ENCODE results near the gene KRT27.
"Not testable (repeated sequence)": the region's sequence is repeated elsewhere in the genome, so short reads cannot be mapped to it uniquely, and the experiment has no call there.

KRT27 gene, protein sequence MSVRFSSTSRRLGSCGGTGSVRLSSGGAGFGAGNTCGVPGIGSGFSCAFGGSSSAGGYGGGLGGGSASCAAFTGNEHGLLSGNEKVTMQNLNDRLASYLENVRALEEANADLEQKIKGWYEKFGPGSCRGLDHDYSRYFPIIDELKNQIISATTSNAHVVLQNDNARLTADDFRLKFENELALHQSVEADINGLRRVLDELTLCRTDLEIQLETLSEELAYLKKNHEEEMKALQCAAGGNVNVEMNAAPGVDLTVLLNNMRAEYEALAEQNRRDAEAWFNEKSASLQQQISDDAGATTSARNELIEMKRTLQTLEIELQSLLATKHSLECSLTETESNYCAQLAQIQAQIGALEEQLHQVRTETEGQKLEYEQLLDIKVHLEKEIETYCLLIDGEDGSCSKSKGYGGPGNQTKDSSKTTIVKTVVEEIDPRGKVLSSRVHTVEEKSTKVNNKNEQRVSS

DNA sequence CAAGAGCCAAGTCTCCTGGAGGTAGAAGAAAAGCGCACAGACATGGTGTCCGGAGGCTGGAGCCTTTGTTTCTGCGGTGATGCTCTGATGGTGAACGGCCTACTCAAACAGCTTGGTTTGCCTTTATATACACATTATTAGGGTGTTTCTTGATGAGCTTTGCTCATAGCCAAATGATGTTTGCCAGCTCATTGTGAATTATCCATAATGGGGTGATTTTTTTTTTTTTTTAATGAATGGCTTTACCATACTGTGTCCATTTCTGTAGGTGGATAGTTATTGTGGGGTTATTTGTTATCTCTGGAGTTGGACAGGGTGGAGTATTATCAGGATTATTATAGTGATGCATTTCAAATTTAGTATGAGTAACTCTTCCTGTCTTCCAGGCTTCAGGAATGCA is at the start of gene KRT27:
Gene KRT27 (minus strand): TSS at position 101 of the 400 bp plus-strand sequence. CDS start 57 bp downstream, at position 44.
- no peak for DNase-seq (ENCODE audit: low spot score)

DNA sequence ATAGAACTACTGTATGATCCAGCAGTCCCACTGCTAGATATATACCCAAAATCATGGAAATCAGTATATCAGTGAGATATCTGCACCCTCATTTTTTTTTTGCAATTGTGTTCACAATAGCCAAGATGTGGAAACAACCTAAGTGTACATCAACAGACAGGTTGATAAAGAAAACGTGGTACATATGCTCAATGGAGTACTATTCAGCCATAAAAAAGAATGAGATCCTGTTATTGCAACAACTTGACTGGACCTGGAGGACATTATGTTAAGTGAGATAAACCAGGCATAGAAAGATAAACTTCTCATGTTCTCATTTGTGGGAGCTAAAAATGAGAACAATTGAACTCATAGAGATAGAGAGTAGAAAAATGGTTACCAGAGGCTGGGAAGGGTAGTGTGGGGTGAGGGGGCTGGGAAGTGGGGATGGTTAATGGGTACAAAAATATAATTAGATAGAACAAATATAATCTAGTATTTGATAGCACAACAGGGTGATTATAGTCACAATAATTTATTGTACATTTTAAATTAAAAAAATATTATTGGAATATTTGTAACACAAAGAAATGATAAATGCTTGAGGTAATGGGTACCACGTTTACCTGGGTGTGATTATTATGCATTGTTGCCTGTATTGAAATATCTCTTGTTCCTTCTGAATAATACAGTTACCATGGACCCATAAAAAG is 47.9 kb upstream of the KRT27 start:
- no peak for DNase-seq (ENCODE audit: low spot score)

DNA sequence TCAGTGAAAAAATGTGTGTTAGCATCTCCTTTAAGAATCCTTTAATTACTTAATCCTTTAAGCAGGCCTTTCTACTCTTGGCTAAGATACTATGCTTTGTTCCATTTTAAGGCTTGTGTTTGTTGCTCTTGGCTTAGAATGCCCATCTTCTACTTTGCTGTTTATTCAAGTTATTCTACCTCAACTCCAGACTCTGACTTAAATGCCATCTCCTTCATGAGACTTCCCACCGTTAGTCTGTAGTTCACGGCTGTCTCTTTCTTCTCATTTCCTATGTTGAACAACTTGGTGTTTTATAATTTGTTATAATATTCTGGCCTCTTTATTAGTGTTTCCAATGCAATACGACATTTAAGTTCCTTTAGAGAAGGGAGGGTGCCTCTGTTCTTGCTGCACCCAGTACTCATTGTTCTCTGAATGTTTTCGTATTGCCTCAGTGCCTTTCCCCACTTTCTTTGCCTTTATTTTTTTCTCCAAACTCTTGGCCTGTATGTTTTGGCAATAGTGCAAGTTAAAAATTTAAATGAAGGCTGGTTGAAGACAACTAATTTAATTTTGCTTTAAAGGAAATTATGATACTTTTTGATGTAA is 46.2 kb upstream of the KRT27 start:
- no peak for DNase-seq (ENCODE audit: low spot score)

DNA sequence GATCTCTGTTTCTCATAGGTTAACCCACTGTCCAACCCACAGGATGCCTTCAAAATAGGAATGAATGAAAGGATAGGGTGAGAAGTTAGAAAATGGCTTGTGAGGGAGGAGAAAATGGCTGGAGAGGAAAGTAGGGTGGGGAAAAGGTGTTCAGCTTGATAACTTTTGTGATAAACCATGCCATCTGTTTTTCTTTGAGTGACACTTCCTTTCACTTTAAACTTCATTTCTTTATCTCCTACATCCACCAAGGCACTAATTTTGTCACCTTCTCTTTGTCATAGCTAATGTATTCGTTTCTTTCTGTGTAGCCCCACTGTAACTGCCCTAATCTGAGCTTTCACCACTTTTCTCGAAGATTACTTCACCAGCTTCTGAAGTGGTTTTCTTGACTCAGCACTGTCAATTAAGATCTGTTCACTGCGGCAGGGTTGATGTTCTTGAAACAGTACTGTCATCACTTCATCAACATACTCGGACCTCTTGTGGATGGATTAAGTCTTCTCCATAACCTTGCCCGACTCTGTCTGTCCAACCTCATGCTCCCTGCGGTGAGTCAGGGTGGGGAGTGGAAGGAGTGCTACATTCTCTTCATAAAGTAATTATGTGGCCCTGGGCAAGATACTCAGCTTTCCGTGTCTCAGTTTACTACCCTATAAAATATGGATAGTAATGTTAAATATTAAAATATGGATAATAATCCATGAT is 45.5 kb upstream of the KRT27 start:
- DNase-seq (ENCODE audit: low spot score), result peak; percentile 37

- DNase-seq (ENCODE audit: low spot score), result no peak
Observed at GRCh38 chr17:40825599-40825998, 43.2 kb upstream of the KRT27 start.

GRCh38 chr17:40824015-40824832 is 41.9 kb upstream of the KRT27 start:
- no peak for DNase-seq (ENCODE audit: low spot score)

DNA sequence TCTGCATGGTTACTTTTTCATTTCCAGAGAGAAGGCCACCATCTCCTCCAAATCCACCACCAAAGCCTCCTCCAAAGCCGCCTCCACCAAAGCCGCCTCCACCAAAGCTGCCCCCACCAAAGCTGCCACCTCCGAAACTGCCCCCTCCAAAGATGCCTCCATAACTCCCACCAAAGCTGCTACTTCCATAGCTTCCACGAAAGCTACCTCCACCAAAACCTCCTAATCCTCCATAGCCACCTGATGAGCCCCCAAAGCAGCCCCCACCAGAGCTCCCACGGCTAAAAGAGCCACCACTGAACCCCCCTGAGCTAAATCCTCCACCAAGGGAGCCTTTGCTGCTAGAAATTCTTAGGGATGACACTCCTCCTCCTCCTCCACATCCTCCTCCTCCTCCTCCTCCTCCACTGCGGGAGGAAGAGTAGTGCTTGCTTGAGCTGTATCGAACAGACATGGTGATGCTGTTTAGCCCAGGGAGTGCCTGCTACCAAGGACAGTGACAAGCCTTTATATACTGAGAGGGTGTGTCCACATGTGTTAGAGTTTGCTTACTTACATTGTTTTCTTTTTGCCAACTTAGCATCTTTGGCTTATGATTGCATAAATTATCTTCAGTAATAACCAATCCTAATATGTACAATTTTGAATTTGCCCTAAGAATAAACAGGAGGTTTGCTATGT is 39.9 kb upstream of the KRT27 start, which contains the start of gene KRT10:
Gene KRT10 (minus strand): TSS at position 483 of the 681 bp plus-strand sequence. CDS start 29 bp downstream, at position 454.
- no peak for DNase-seq (ENCODE audit: low spot score)

DNA sequence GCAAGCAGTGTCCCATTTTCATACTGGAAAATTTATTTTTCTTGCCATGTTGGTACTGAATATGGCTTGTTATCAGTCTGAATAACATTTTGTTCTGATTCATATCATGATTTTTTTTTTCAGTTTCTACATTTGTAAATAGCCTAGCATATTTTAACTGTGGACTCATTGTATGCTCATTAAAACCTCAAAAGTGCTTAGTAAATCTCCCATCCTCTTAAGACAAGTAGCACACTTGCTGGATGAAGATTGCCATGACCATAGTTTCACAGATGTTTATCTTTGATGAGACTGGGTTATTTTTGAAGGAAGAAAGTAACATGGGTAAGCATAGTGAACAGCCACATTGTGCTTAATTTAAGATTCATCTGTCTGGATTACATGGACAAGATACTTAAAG is 39.2 kb upstream of the KRT27 start:
- no peak for DNase-seq (ENCODE audit: low spot score)

GRCh38 chr17:40820228-40820838 is 38.0 kb upstream of the KRT27 start:
- DNase-seq (ENCODE audit: low spot score), result no peak

DNA sequence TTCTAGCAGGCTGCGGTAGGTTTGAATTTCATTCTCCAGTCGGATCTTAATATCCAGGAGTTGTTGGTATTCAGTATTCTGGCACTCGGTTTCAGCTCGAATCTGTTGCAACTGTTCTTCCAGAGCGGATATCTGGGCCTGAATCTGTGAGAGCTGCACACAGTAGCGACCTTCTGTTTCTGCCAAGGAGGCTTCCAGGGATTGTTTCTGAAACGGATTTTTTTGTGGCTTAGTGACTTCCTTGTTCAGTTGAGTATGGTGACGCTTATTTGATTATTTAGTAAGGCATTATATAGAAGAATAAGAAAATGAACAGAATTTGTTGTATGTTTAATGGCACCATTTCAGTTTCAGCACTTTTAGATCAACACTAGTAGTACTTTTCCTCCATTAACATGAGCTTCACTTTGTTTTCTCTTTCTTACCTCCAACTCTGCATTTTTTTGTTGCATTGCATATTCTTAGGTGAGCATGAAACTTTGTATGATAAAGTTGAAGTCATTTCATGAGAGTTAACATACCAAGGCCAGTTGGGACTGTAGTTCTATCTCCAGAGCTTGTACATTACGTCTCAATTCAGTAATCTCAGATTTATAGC is 37.3 kb upstream of the KRT27 start:
- DNase-seq (ENCODE audit: low spot score), result no peak

- DNase-seq (ENCODE audit: low spot score), result peak; percentile 92
Observed at GRCh38 chr17:40818733-40819527, 36.6 kb upstream of the KRT27 start.

- DNase-seq (ENCODE audit: low spot score), result no peak
Observed at GRCh38 chr17:40818343-40818732, 36.0 kb upstream of the KRT27 start.

DNA sequence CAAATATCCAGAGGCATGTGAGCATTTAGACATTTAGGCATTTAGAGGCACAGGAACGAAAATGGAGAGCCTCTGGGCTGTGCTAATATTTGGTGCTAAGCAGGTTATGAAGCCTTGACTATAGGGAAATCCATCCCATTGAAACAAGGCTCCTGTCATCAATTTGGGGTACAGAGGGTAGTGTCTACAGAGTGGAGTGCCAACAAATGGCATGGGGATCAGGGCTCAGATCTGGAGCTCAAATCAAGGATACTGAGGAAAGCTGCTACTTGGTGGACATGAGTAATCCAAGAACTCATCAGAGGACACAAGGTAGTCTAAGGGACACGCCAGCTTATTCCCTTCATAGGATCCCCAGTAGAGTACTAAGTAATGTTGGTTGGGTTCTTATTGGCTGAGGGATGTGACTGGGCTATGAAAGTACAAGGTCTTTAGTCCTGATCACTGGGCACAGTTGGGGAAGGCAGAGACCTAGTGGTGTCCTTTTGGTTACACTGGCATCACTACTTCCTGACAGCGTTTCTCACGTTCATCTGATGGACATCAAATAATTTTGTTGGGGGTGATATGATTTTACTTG is 34.8 kb upstream of the KRT27 start:
- DNase-seq (ENCODE audit: low spot score), result no peak

DNA sequence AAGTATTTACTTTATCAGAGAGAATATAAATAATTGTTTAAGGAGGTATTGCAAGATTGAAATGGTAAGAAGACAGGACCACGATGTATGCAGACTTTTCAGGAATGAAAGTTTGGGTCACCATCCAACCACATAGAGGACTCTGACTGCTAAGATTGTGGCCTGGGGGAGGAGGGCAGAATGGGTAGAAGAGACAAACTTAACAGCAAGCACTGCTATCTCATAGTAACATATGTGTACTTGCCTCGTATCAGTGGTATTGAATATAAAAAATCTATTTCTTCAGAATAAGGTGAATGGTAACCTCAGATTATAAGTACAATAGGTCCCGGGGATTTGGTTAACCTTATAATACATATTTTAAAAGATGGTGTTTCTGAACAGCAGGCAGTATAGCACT is 34.2 kb upstream of the KRT27 start:
- DNase-seq (ENCODE audit: low spot score), result no peak

GRCh38 chr17:40815381-40815780 is 33.0 kb upstream of the KRT27 start:
- DNase-seq (ENCODE audit: low spot score), result no peak

DNA sequence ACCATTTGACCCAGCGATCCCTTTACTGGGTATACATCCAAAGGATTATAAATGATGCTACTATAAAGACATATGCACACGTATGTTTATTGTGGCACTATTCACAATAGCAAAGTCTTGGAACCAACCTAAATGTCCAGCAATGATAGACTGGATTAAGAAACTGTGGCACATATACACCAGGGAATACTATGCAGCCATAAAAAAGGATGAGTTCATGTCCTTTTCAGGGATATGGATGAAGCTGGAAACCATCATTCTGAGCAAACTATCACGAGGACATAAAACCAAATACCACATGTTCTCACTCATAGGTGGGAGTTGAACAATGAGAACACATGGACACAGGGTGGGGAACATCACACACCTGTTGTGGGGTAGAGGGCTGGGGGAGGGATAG is 32.3 kb upstream of the KRT27 start:
- DNase-seq (ENCODE audit: low spot score), result not testable (repeated sequence)

DNA sequence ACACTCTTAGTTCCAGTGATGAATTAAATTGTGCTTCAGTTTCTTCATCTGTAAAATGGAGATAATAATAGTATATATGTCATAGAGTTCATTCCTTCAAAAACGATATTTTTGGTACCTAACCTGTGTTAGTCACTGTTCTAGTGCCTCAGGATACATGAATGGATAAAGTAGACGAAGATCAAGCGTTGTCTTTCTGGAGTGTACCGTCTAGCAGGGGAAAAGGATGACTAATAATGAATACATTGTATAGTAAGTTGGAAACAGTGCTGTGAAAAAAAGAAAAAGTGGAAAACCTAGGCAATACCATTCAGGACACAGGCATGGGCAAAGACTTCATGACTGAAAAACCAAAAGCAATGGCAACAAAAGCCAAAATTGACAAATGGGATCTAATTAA is 31.5 kb upstream of the KRT27 start:
- DNase-seq (ENCODE audit: low spot score), result no peak

DNA sequence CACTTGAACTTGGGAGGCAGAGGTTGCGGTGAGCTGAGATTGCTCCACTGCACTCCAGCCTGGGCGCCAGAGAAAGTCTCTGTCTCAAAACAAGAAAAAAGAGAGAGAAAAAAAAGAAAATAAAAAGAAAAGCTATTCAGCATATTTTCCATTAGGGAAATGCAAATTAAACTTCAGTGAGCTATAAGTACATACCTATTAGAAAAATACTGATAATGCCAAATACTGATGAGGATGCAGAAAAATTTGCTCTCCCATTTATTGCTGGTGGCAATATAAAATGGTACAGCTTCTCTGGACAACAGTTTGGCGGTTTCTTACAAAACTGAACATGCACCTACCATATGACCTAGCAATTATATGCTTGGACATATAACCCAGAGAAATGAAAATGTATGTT is 30.3 kb upstream of the KRT27 start:
- DNase-seq (ENCODE audit: low spot score), result no peak

DNA sequence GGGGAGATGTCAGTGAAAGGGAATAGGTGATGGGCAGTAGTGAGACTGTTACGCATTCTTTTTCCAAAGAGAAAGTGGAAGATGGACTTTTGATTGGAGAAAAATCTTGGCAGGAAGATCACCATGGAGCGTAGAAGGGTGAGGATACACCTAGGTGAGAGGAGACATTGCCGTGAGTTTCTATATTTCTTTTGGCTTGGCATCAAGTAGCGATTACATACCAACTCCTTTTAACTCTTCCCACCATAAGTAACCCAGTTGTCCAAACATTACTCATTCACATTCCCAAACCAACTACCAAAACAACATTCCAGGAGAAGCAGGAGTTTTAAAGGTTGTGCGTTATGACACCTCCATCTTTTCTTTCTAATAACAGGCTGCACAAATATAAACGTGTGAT is 28.1 kb upstream of the KRT27 start:
- DNase-seq (ENCODE audit: low spot score), result no peak
